NCI-H2107 treated with DMSO at 0.1 percent for 48 hours (cell line): ENCODE data around the gene RTKN.
"Not testable (repeated sequence)": the region's sequence is repeated elsewhere in the genome, so short reads cannot be mapped to it uniquely, and the experiment has no call there.

ENCODE experiments used
- DNase-seq: peaks from one replicate; lab custom pipeline; 2025; ENCODE audit not compliant: unreplicated experiment; lab: John Stamatoyannopoulos, UW

Gene RTKN, protein sequence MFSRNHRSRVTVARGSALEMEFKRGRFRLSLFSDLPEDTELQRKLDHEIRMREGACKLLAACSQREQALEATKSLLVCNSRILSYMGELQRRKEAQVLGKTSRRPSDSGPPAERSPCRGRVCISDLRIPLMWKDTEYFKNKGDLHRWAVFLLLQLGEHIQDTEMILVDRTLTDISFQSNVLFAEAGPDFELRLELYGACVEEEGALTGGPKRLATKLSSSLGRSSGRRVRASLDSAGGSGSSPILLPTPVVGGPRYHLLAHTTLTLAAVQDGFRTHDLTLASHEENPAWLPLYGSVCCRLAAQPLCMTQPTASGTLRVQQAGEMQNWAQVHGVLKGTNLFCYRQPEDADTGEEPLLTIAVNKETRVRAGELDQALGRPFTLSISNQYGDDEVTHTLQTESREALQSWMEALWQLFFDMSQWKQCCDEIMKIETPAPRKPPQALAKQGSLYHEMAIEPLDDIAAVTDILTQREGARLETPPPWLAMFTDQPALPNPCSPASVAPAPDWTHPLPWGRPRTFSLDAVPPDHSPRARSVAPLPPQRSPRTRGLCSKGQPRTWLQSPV

DNA sequence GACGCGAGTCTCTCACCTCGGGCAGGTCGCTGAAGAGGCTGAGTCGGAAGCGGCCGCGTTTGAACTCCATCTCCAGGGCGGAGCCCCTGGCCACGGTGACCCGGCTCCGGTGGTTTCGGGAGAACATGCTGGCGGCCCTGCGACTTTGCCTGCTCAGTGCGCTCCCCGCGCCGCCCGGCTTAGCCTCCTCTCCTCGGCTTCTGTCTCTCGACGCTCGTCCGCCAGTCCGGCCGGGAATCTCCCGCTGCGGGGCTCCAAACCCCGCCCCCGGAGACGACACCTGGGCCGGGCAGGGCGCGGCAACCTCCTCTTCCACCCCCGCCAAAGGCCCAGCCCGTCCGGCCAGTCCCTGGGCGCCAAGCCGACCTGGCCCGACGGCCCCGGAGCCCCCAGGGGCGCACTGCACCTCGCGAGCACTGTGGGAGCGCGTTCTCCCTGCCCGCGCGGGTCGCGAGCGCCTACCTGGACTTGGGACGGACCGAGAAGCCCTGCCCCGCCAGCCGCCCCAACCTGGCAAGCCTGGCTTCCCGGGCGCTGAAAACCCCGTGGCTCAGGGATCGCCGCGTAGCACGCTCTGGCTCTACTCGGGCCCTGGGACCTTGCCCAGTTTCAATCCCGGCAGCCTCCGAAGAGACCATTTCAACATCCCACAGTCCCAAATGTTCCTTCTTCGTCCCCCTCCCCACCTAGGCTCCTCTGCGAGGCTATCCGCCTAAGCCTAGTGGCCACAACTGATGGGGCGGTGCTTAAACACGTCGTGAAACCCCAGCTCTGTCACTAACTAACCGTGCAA, at the start of gene RTKN:
TSS of gene RTKN (minus strand) at position 248 of the 793 bp plus-strand sequence. CDS start at position 127, 121 bp downstream.
- no peak for DNase-seq

DNA sequence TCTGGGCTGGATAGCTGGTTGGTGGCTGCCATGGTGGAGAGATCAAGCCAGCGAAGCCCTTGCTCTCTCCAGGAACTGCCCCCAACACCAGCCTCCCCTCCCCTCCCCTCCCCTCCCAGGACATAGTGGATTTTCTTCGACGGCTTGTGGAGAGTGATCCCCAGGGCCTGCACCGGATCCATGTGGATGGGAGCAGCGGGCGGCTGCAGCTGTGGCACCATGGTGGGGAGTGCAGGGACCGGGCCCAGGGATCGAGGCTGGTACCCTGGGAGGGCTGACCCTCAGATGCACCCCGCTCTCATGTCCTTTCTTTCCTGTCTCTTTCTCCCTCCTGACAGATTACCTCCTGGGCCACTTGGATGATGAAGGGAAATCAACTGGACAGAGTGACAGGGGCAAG, 48.2 kb upstream of the RTKN start:
- DNase-seq = no peak

GRCh38 chr2:74488643-74489481, 47.1 kb upstream of the RTKN start:
- no peak for DNase-seq

DNA sequence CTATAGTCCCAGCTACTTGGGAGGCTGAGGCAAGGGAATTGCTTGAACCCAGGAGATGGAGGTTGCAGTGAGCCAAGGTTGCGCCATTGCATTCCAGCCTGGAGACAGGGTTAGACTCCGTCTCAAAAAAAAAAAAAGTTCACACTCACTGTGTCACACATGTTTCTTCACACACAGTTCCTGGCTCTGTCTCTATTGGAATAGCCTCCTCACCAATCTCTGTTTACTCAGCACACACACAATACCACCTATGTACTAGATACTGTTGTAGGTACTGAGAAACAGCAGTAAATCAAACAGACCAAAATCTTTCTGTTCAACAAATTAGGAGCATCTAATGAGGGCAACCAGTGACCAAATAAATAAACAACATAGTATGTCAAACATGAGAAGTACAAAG, 44.4 kb upstream of the RTKN start:
- DNase-seq = no peak

- not testable (repeated sequence) for DNase-seq
Measured at GRCh38 chr2:74483675-74484164, 42.0 kb upstream of the RTKN start.

- peak; percentile 97 for DNase-seq
Measured at GRCh38 chr2:74482801-74483674, 41.3 kb upstream of the RTKN start, which contains the start of the genes CCDC142 and TTC31. CCDC142 (minus strand) TSS chr2:74482998; CDS start chr2:74482837, 161 bp downstream. TTC31 (plus strand) TSS chr2:74483081; CDS start chr2:74483096, 15 bp downstream.

DNA sequence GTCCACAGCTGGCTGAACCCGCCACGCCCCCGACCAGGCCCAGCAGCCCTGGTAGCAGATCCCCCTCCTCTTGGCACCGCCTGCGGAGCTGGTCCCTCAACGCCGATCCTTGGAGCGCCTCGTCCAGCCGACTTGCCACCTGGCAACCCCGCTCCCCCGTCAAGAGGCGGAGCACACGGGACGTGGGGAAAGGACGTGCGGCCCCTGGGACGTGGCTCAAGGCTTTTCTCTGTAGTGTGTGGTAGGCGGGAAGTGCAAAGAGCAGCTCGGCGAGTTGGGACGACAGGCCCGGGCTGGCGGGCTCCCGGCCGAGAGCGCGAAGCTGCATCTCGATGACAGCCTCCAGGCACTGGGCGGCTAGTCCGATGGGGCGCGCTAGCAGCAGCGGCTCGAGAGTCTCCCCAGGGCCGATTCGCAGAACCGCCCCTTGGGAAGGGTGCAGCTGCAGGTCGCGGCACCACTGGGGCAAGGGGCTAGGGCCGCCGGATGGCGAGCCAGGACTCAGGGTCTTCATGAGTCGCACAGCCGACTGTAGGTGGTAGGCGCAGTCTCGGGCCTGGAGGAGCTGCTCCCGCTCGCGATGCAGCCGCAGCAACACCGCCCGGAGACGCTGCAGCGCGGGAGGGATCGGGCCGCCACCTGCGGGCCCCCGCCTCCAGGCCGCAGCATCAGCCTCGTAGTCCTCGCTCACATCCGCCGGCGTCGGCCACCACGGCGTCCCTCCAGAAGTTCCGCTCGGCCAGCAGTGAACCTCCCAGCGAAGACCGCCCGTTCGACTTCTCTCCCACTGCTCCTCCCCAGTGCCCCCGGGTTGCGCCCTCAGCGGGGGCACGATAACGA, 40.4 kb upstream of the RTKN start:
- DNase-seq = no peak

DNA sequence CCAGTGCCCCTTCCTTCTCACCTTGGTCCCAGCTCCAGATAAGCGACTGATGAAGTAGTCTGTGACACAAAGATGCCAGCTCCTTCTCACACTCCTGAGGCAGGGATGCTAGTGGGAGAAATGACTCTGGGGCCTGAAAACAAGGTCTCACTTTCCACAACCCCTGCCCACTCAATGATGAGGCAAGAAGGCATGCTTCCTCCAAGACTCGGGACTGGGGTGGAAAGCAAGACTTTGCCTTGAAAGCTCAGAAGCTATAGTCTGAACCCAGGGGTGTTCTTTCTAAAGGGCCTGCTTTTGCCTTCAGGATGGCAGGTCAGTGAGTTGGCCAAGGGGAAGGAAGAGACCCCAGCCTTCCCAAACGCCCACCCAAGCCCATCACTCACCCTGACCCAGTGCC, 39.7 kb upstream of the RTKN start:
- DNase-seq = no peak

GRCh38 chr2:74474899-74475298, 33.2 kb upstream of the RTKN start:
- DNase-seq = no peak

DNA sequence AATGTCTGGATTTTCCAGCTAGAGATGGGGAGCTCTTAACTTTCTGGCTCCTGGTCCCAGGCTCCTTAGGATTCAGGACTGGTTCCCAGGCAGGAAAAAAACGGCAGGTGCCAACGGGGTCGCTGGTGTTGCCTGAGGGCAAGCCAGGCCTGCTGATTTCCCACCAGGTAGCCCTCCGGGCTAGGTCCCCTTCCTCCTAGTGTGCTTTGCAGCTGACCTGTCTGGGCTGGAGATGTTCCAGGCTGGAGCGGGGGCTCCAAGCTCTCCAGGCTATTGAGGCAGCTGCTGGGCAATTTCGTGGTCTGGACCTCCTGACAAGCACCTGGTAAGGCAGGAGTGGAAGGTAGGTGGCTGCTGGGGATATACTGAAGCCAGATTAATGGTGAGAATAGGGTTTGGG, 32.7 kb upstream of the RTKN start:
- no peak for DNase-seq

DNA sequence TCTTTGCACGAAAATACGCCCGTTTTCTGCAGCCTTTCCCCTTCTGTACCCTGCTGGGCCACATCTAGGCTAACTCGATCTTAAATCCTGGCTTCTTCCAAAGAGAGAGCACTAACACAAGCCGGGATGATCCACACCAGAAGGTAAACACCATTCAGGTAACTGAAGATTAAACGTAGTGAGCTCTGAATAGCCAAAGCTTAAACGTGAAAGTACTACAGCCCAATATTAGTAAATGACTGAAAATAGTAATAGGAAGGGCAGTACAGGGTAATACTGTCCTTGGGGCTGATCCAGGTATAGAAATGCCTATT, 31.2 kb upstream of the RTKN start:
- DNase-seq = no peak

GRCh38 chr2:74472086-74472944, 30.6 kb upstream of the RTKN start, which contains the start of gene MRPL53:
MRPL53 (minus strand) TSS chr2:74472680; CDS start chr2:74472660, 20 bp downstream.
- peak; percentile 60 for DNase-seq

DNA sequence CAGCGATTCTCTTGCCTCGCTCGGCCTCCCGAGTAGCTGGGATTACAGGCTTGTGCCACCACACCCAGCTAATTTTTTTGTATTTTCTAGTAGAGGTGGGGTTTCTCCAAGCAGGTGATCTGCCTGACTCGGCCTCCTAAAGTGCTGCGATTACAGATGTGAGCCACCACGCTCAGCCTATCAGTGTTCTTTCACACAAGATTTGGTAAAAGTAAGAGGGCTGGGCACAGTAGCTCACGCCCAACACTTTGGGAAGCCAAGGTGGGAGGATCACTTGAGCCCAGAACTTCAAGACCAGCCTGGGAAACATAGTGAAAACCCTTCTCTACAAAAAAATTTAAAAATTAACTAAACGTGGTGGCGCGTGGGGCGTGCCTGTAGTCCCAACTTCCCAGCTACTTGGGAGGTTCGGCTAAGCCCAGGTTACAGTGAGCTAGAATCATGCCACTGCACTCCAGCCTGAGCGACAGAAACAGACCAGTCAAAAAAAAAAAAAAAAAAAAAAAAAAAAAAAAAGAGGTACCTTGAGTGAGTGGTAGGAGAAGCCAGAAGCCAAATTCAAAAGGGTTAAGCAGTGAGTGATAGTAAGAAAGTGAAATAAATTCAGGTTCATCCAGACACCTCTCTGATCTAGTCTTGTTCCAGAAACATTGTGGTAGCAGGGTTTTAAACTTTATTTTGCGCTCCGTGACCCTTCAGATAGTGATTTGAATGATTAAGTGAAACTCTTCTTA, 29.8 kb upstream of the RTKN start:
- DNase-seq = no peak

DNA sequence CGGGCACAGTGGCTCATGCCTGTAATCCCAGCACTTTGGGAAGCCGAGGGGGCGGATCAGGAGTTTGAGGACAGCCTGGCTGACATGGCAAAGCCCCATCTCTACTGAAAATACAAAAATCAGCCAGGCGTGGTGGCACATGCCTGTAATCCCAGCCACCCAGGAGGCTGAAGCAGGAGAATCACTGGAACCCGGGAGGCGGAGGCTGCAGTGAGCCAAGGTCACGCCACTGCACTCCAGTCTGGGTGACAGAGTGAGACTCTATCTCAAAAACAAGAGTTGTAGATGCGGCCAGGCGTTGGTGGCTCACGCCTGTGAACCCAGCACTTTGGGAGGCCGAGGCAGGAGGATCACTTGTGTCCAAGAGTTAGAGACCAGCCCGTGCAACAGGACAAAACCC, 29.0 kb upstream of the RTKN start:
- not testable (repeated sequence) for DNase-seq

- no peak for DNase-seq
Measured at GRCh38 chr2:74464406-74464805, 22.7 kb upstream of the RTKN start.

DNA sequence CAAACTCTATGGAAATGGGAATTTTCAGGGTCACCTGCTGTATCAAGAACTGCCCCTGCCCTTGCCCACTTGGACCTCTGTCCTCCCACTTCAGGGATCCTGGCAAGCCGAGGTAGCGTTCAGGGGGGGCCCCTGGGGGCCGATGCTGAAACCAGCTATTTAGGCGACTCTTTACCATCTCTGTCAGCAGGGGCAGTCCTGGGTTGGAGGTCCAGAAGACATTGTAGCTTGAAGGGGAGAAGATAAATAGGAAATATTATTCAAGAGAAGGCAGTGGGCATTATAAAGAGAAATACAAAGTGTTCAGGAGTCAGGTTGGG, 21.0 kb upstream of the RTKN start:
- no peak for DNase-seq

- no peak for DNase-seq
Measured at GRCh38 chr2:74462054-74462785, 20.5 kb upstream of the RTKN start.
